ENCODE measurements around the gene SHE. TPM values are rescaled to one million over a fixed set of nuclear protein-coding genes. Genes with fewer than 3 reads are reported as not detected.

The SHE gene
- total and polyA plus RNA-seq, 10 of the 15 experiments (the other 5 are each of a cell fraction or from before 2014, with no cell fraction given) = under 0.01 to 0.05 (median 0.03) TPM; not detected in 3

DNA sequence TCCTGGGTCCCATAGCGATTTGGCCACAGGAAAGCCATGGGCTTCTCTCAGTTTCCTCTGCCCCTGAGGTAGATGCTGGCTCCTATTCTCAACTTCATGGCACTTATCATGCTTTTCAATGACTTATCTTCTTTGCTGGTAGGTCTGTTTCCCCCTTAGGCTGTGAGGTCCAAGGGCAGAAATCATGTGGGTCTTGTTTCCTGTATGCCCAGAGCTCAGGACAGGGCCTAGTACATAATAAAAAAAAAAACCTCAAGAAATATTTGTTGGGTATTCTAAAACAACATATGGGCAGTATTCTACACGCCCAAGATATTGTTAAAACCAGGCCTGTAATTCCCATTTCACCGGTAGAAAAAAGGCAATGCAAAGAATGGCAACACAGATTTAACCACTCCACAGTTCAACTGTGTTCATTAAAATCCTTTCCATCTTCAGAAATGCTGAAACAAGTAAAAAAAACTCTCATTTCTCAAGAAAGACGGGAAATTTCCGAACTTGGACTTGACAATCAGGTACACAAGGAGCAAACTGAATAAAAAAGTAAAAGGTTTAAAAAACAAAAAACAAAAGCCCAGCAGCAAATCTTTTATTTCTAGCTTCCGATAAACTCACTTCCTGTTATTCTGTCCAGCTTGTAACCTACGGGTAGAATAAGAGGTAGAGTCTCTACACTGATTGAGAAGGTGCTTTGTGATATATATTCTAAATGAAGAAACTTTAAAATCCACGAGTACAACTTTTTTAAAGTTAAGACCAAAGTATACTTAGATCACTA lies 6.5 kb downstream of the SHE start:
- POLR2A ChIA-PET = interaction anchor here (0.6 to 1.3 kb wide), 2 partner anchors 14 to 28 kb away, joined by 3 read pairs; no protein-coding TSS in a partner anchor

More for the DNA sequence above, 6.5 kb downstream of the SHE start:
- H3K4me3 ChIP-seq = no peak overlapping the region
- FAIRE-seq (no peak), ATAC-seq (no peak), DNase-seq (ENCODE audit: low read depth, low spot score) (no peak)
- H3K79me2 ChIP-seq (ENCODE audit: control insufficient read depth, insufficient read depth, low read length) = no peaks in the 10 kb centered on the region
- TF ChIP-seq ZNF384 (IDR thresholded peaks at IDR 0.05; ENCODE audit: borderline replicate concordance, low read depth, low read length) (no peak), BACH1 (IDR thresholded peaks at IDR 0.05; ENCODE audit: borderline replicate concordance) (no peak), RELA (IDR thresholded peaks at IDR 0.05; ENCODE audit: borderline replicate concordance, partially characterized antibody) (no peak), RFX5 (IDR thresholded peaks at IDR 0.05; ENCODE audit: low read depth, low read length) (no peak), HDAC2 (IDR thresholded peaks at IDR 0.05) (no peak), ZBED1 (IDR thresholded peaks at IDR 0.05; ENCODE audit: borderline replicate concordance) (no peak), NR2F1 (conservative IDR thresholded peaks at IDR 0.05) (no peak), EP300 (IDR thresholded peaks at IDR 0.05; ENCODE audit: borderline replicate concordance in 1 of 2, control insufficient read depth in 1 of 2, low read depth in 2 of 2, low read length in 2 of 2) (no peak), IRF4 (IDR thresholded peaks at IDR 0.05; ENCODE audit: low read depth, low read length) (no peak), CREB1 (IDR thresholded peaks at IDR 0.05; ENCODE audit: low read depth) (no peak), CREM (IDR thresholded peaks at IDR 0.05; ENCODE audit: low read depth) (no peak)
- TF ChIP-seq, protein P1, sequence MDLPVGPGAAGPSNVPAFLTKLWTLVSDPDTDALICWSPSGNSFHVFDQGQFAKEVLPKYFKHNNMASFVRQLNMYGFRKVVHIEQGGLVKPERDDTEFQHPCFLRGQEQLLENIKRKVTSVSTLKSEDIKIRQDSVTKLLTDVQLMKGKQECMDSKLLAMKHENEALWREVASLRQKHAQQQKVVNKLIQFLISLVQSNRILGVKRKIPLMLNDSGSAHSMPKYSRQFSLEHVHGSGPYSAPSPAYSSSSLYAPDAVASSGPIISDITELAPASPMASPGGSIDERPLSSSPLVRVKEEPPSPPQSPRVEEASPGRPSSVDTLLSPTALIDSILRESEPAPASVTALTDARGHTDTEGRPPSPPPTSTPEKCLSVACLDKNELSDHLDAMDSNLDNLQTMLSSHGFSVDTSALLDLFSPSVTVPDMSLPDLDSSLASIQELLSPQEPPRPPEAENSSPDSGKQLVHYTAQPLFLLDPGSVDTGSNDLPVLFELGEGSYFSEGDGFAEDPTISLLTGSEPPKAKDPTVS (IDR thresholded peaks at IDR 0.05; ENCODE audit: low read depth, low read length) = no peak
- ChIA-PET RAD21 (ENCODE audit: unreplicated experiment) (interaction anchor here (1.3 to 3.4 kb wide), 2 partner anchors 15 to 64 kb away, joined by 4 to 19 read pairs; no protein-coding TSS in a partner anchor), SMC1A (ENCODE audit: uncharacterized antibody, unreplicated experiment) (interaction anchor here (1.0 to 9.3 kb wide), 3 partner anchors 13 to 56 kb away, joined by 5 to 97 read pairs (median 9); no protein-coding TSS in a partner anchor), CTCF (interaction anchor here (0.7 to 10.0 kb wide), 5 partner anchors 8 to 56 kb away, joined by 3 to 80 read pairs (median 3); no protein-coding TSS in a partner anchor)
- H3K4me1 ChIP-seq (ENCODE audit: control insufficient read depth, insufficient read depth, low read length) = peaks cover 45% of the 10 kb centered on the region
- intact Hi-C loops (cut with micrococcal nuclease; ENCODE audit: unreplicated experiment) (no loop called here), in situ Hi-C loops (cut with MboI) (no loop called here)
- H3K27me3 ChIP-seq (replicated peaks in 1 of 2; ENCODE audit: control insufficient read depth in 2 of 2, insufficient read depth in 2 of 2, low read length in 1 of 2) = peaks cover 4 to 5% of the 10 kb centered on the region in 2 experiments; a peak in 3 of 4 replicates
- H3K4me2 ChIP-seq (ENCODE audit: control insufficient read depth, insufficient read depth) = no peak overlapping the region
- WGBS (ENCODE audit: insufficient coverage, insufficient replicate concordance, low lambda C conversion rate, missing lambda C conversion rate) = 74% methylated on average over 8 of the region's 8 CpGs
- H4K20me1 ChIP-seq (ENCODE audit: control insufficient read depth, insufficient read depth) = no peaks in the 10 kb centered on the region
- H3K9me3 ChIP-seq (replicated peaks; ENCODE audit: control insufficient read depth, insufficient read depth, low read length) = no peaks in the 10 kb centered on the region; the same call in 2 of the 3 replicates
- H2AFZ ChIP-seq (ENCODE audit: control insufficient read depth, low read depth, low read length) = no peak overlapping the region; the same call in 1 of the 2 replicates
- BruUV-seq (replicated peaks) = no TSS peak
- H3K27ac ChIP-seq (ENCODE audit: control insufficient read depth, insufficient read depth) = no peak overlapping the region
- no peak overlapping the region for H3K9ac ChIP-seq (ENCODE audit: control insufficient read depth, insufficient read depth, low read length)
- no peaks in the 10 kb centered on the region for H3K36me3 ChIP-seq (ENCODE audit: control insufficient read depth in 2 of 2, insufficient read depth in 2 of 2, low read length in 1 of 2)

All from GM12878 (cell line).